ENCODE results near the gene DPM1. TPM values are rescaled to one million over a fixed set of nuclear protein-coding genes. Genes with fewer than 3 reads are reported as not detected.
A peak's percentile ranks its signal among the peaks of the same experiment; 100 is the strongest.

The DPM1 gene
- total and polyA plus RNA-seq, 2 experiments from 2014 or later: 76.2 to 89.8 TPM

DNA sequence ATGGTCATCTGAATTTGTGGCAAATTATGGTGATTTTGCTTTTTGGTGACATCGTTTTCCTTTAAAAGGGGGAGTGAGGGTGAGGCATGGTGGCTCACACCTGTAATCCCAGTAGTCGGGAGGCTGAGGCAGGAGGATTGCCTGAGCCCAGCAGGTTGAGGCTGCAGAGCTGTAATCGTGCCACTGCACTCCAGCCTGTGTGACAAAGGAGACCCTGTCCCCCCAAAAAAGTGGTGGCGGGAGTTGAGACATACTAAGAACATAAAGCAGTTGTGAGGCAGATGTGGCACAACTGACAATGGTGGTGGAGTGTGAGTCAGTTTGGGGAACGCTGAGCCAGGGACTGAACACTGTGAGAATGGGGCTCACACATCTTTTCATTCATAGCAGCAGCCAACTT lies 72.6 kb downstream of the DPM1 start:
- no peaks in the 10 kb centered on the region for H3K4me1 ChIP-seq (ENCODE audit: low read depth)
- TF ChIP-seq CTCF (IDR thresholded peaks at IDR 0.05; ENCODE audit: low read depth, low read length): no peak
- H3K27me3 ChIP-seq: no peaks in the 10 kb centered on the region
- H3K4me3 ChIP-seq: no peak overlapping the region
- no peak for DNase-seq (ENCODE audit: low read depth in 1 of 2, low spot score in 1 of 2)
- H3K27ac ChIP-seq: peak overlapping the region; percentile 76
- H3K36me3 ChIP-seq: peaks cover 15% of the 10 kb centered on the region
- no peaks in the 10 kb centered on the region for H3K9me3 ChIP-seq (ENCODE audit: low read depth)

GRCh38 chr20:50885068-50885467 lies 73.3 kb downstream of the DPM1 start:
- H3K27ac ChIP-seq: peak overlapping the region; percentile 29
- no peak overlapping the region for H3K4me3 ChIP-seq
- H3K36me3 ChIP-seq: peaks cover 8% of the 10 kb centered on the region
- no peaks in the 10 kb centered on the region for H3K27me3 ChIP-seq
- DNase-seq (ENCODE audit: low read depth in 1 of 2, low spot score in 1 of 2): no peak
- H3K4me1 ChIP-seq (ENCODE audit: low read depth): no peaks in the 10 kb centered on the region
- H3K9me3 ChIP-seq (ENCODE audit: low read depth): no peaks in the 10 kb centered on the region
- TF ChIP-seq CTCF (IDR thresholded peaks at IDR 0.05; ENCODE audit: low read depth, low read length): no peak

Other genes with a start within 250 kb of the DPM1 start
- gene PARD6B, start 227.0 kb downstream of the DPM1 start, total RNA-seq: 15.5 and 20.0 TPM in 2 replicates
- 10.2 and 20.4 TPM in 2 replicates for gene PARD6B, start 227.0 kb downstream of the DPM1 start, polyA plus RNA-seq
- 16.1 and 23.6 TPM in 2 replicates for gene BCAS4, start 163.5 kb downstream of the DPM1 start, total RNA-seq
- gene BCAS4, start 163.5 kb downstream of the DPM1 start, polyA plus RNA-seq: 26.1 and 31.8 TPM in 2 replicates
- 31.1 and 50.8 TPM in 2 replicates for gene ADNP, start 27.1 kb downstream of the DPM1 start, total RNA-seq
- 23.2 and 25.2 TPM in 2 replicates for gene ADNP, start 27.1 kb downstream of the DPM1 start, polyA plus RNA-seq
- gene MOCS3, start 286 bp upstream of the DPM1 start, total RNA-seq: 9.4 and 9.6 TPM in 2 replicates
- gene MOCS3, start 286 bp upstream of the DPM1 start, polyA plus RNA-seq: 6.2 and 10.3 TPM in 2 replicates
- 72.0 and 129 TPM in 2 replicates for gene KCNG1, start 64.6 kb upstream of the DPM1 start, total RNA-seq
- 34.1 and 60.1 TPM in 2 replicates for gene KCNG1, start 64.6 kb upstream of the DPM1 start, polyA plus RNA-seq

Data from cardiac muscle cell (in vitro differentiated cells and primary cell).